IPS-NIHi7 (cell line): Measurements from ENCODE around the gene NCR3LG1.
"Not testable (repeated sequence)": the region's sequence is repeated elsewhere in the genome, so short reads cannot be mapped to it uniquely, and the experiment has no call there.

ENCODE experiments used
- DNase-seq: peaks from one replicate; pipeline ENCODE4 v3.0.0; 2012; ENCODE audit warnings: mixed read lengths; ENCODE audit errors: extremely low spot score

Gene NCR3LG1

GRCh38 chr11:17411418-17411817 lies 59.8 kb downstream of the NCR3LG1 start:
- DNase-seq = no peak

- no peak for DNase-seq
These were observed 61.0 kb downstream of the NCR3LG1 start for GRCh38 chr11:17412488-17413180.

GRCh38 chr11:17413414-17414316 lies 62.1 kb downstream of the NCR3LG1 start:
- DNase-seq = no peak

- DNase-seq = no peak
These were observed 62.7 kb downstream of the NCR3LG1 start for GRCh38 chr11:17414317-17414737.

- no peak for DNase-seq
These were observed 63.4 kb downstream of the NCR3LG1 start for GRCh38 chr11:17414992-17415391.

GRCh38 chr11:17415523-17416104 lies 64.0 kb downstream of the NCR3LG1 start:
- no peak for DNase-seq

GRCh38 chr11:17416492-17416891 lies 64.9 kb downstream of the NCR3LG1 start:
- DNase-seq = no peak

GRCh38 chr11:17418444-17419081 lies 67.0 kb downstream of the NCR3LG1 start:
- DNase-seq = no peak

GRCh38 chr11:17421781-17422180 lies 70.2 kb downstream of the NCR3LG1 start:
- no peak for DNase-seq

- no peak for DNase-seq
These were observed 72.1 kb downstream of the NCR3LG1 start for GRCh38 chr11:17423533-17424310.

GRCh38 chr11:17426233-17426632 lies 74.6 kb downstream of the NCR3LG1 start:
- DNase-seq = not testable (repeated sequence)
